GM19463 (cell line): Measurements from ENCODE around the gene MST1R.

ENCODE experiments used
- ATAC-seq: cut with Tn5 transposase; IDR thresholded peaks from one replicate; pipeline ENCODE4 v1.9.1; 2021; ENCODE audit warnings: mild to moderate bottlenecking, moderate library complexity; ENCODE audit not compliant: unreplicated experiment

Gene MST1R

DNA sequence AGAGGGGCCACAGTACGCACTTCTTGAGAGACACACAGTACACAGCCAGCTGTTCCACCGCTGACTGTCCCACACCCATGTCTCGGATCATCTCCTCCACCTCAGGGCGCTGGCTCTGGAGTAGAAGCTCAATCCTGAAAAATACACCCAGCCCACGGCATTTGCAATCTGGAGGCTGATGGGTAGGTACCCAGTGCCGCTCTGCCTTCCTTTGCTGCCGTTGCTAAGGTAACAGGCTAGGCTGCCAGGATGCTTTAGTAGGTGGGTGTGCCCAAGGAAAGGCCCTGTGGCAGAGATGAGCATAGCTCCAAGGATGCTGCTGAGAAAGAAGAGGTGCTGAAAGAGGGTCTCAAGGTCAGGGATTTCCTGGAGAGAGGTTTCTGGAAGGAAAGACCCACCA lies 61.9 kb downstream of the MST1R start:
- no peak for ATAC-seq

DNA sequence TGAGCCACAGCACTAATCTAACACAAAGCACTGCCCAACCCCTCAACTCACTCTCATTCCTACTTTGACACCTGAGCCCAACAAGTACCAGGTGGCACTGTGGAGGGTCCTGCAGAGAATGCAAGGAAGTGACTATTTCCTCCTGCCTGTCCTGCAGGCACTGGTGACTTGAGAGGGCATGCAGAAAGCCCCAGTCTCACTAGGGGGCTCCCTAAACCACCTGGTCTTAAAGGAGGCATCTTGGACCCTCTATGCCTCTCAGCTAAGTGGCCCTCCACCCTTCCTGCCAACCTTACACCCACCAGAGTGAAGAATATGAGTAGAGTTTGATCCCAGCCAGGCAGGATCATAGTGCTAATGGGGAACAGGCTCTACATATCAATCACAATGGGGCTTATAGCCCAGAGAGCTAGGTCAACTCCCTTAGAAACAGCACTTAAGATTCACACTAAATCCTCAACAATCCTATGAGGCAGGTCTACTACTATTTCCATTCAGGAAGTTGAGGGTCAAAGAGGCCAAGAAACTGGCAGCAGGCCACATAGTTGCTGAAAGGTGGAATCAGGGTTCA lies 62.5 kb downstream of the MST1R start:
- ATAC-seq: no peak

DNA sequence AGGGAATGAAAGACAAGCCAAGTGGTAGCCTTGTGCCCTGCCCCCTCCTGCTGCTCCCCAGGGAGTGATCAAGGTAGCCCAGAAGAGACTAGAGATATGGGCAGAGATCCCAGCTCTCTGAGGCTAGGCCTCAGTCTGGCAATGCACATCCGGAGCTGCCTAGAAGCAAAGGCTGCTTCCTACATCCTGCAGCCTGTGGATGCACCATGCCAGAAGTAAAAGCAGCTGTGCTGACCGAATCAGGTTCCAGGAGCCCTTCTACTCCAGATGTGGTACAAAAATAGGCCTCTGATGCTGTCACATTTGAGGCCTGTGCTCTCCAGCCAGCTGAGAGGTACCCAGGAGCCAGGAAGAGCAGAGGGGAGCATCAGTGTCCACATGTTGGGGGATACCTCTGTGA lies 63.3 kb downstream of the MST1R start:
- no peak for ATAC-seq

DNA sequence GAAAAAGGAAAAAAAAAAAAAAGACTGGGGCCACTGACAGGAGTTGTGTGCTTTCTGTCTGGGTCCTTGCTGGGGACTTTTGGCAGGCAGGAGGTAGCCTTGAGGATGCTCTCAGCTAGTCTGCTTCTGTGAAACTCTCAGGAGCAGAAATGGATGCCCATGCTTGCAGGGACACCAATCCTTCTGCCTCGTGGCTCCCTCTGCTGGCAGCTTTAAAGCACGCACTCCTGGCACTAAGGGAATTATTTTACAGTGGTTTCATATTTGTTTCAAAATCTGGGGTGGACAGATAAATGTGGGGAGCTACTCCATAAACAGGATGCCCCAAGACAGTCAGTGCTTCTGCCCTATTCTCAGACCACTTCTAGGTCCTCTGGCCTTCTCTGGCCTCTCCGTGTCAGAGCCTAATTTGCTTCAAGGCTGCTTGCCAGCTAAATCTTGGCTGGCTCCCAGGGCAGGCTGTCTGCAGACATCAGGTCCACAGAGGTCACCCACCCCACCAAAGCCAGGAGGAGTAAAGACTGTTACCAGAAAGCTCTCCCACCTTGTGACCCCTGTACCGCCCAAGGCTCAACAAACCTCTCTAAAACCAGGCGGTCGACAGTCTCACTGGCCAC lies 64.4 kb downstream of the MST1R start:
- no peak for ATAC-seq
